ENCODE results near the gene TLR6.

GRCh38 chr4:38832624-38833528, 23.7 kb downstream of the TLR6 start:
- TF ChIP-seq POLR2A (IDR thresholded peaks at IDR 0.05; ENCODE audit: low read length) (no peak), GATA1 (IDR thresholded peaks at IDR 0.05; ENCODE audit: low read depth, low read length) (no peak)
